Stomach (tissue), 4 donors: Measurements from ENCODE around the gene MRPL51.

Source experiments
- CTCF ChIP-seq, 7 experiments: fragments of 450-650 bp in 4 of 7; fragments of 200-600 bp in 3 of 7; sonication (generic) in 3 of 7; IDR thresholded peaks; one replicate each; pipeline ENCODE4 v1.5.1; 2016 to 2019; ENCODE audit warnings: antibody characterized with exemption in 7 of 7, control low read depth in 2 of 7, mild to moderate bottlenecking in 1 of 7
- POLR2A ChIP-seq, 4 donors: fragments of 450-650 bp; IDR thresholded peaks; one replicate each; pipeline ENCODE4 v1.6.1; 2016; ENCODE audit warnings: antibody characterized with exemption in 4 of 4, control low read depth in 2 of 4, mild to moderate bottlenecking in 1 of 4, moderate library complexity in 1 of 4
- POLR2AphosphoS5 ChIP-seq, 3 donors: sonication (generic); formaldehyde crosslinking; IDR thresholded peaks; one replicate each; pipeline ENCODE4 v1.6.1; 2016; ENCODE audit warnings: antibody characterized with exemption in 3 of 3

GRCh38 chr12:6466184-6466573, 26.9 kb downstream of the MRPL51 start:
- TF ChIP-seq POLR2A (IDR thresholded peaks at IDR 0.05): no peak
- no peak for TF ChIP-seq CTCF (IDR thresholded peaks at IDR 0.05)
- TF ChIP-seq POLR2AphosphoS5 (IDR thresholded peaks at IDR 0.05): no peak
